K562 (cell line): Measurements from ENCODE around the gene NUDT5. TPM values are rescaled to one million over a fixed set of nuclear protein-coding genes. Genes with fewer than 3 reads are reported as not detected.
A peak's percentile ranks its signal among the peaks of the same experiment; 100 is the strongest.

Experiments
- ATAC-seq: fragments of 200-7000 bp; cut with Tn5 transposase; 3 replicates; pipeline ENCODE4 v1.9.1; 2020; ENCODE audit warnings: moderate library complexity
- BruUV-seq: library from RNA; stranded (reverse); fragments of 400-500 nt; replicated peaks from 2 replicates; lab custom pipeline; 2021; lab: Mats Ljungman, UMichigan
- CTCF ChIA-PET: fragments of 300-600 bp; formaldehyde crosslinking; extraction: SDS; loops from one replicate; lab custom pipeline; 2021; ENCODE audit warnings: low intra/inter-chr PET ratio; lab: Yijun Ruan, JAX
- POLR2A ChIA-PET: fragments of 300-600, 350-650 bp; sonication (Branson Sonifier 250); formaldehyde crosslinking; extraction: SDS; loops from one replicate; lab custom pipeline; 2021; ENCODE audit warnings: antibody characterized with exemption, inconsistent platforms; lab: Yijun Ruan, JAX
- DNase-seq, 4 experiments: peaks; one replicate each; pipeline versions ENCODE4 v3.0.0 to v3.0.0-alpha.2; 2011 to 2018; ENCODE audit warnings: low spot score in 3 of 4, mixed read lengths in 3 of 4; ENCODE audit errors: extremely low read depth in 1 of 4
- FAIRE-seq: peaks from 2 replicates; lab custom pipeline; 2011; peaks lifted over from hg19 to GRCh38; lab: Jason Lieb, UNC
- H2AFZ ChIP-seq: 2 replicates; pipeline ENCODE4 v1.6.0; 2011; ENCODE audit warnings: low read depth, low read length, control low read depth, inconsistent platforms
- H3K27ac ChIP-seq: fragments of 200-600 bp; 3 replicates; pipeline ENCODE4 v1.8.0; 2011; ENCODE audit warnings: low read depth, mild to moderate bottlenecking, control low read depth, inconsistent platforms, low read length, moderate library complexity, mixed read lengths; ENCODE audit errors: extremely low read depth
- H3K27me3 ChIP-seq, 2 experiments: fragments of 300-600 bp in 1 of 2; 2 replicates in 1 of 2; 3 replicates in 1 of 2; pipeline versions ENCODE4 v1.6.0 to v1.8.0; 2011; ENCODE audit warnings: inconsistent platforms in 2 of 2, low read length in 2 of 2, mild to moderate bottlenecking in 1 of 2, mixed read lengths in 1 of 2, moderate library complexity in 1 of 2; ENCODE audit not compliant: control insufficient read depth in 2 of 2, insufficient read depth in 2 of 2
- H3K36me3 ChIP-seq: fragments of 300-600 bp; 3 replicates; pipeline ENCODE4 v1.8.0; 2011; ENCODE audit warnings: mild to moderate bottlenecking, low read length, inconsistent platforms; ENCODE audit not compliant: control insufficient read depth, insufficient read depth
- H3K4me1 ChIP-seq, 2 experiments: fragments of 200-600 bp in 1 of 2; replicated peaks in 1 of 2; 2 replicates in 1 of 2; 3 replicates in 1 of 2; pipeline versions ENCODE4 v1.5.1 to v1.8.0; 2011; ENCODE audit warnings: inconsistent platforms in 2 of 2, low read length in 2 of 2, mild to moderate bottlenecking in 1 of 2, mixed read lengths in 1 of 2, moderate library complexity in 1 of 2; ENCODE audit not compliant: control insufficient read depth in 2 of 2, insufficient read depth in 2 of 2
- H3K4me2 ChIP-seq: 2 replicates; pipeline ENCODE4 v1.6.1; 2011; ENCODE audit warnings: low read length, control low read depth, inconsistent platforms, mixed read lengths; ENCODE audit not compliant: insufficient read depth
- H3K4me3 ChIP-seq: fragments of 200-600 bp; sonication (generic), shearing (Covaris generic); 2 replicates; pipeline ENCODE4 v1.5.1; 2016; ENCODE audit warnings: control low read depth, inconsistent platforms
- H3K79me2 ChIP-seq: fragments of 200-600 bp; 3 replicates; pipeline ENCODE4 v1.8.0; 2011; ENCODE audit warnings: low read length, inconsistent platforms; ENCODE audit not compliant: control insufficient read depth, insufficient read depth
- H3K9ac ChIP-seq, 2 experiments: 2 replicates each; pipeline versions ENCODE4 v1.6.0 to v1.6.1; 2011; ENCODE audit warnings: low read depth in 2 of 2, low read length in 2 of 2, control low read depth in 1 of 2, inconsistent platforms in 1 of 2, mild to moderate bottlenecking in 1 of 2, mixed read lengths in 1 of 2; ENCODE audit not compliant: insufficient read depth in 1 of 2
- H3K9me1 ChIP-seq: one replicate; pipeline ENCODE4 v1.6.0; 2011; ENCODE audit warnings: inconsistent platforms, mild to moderate bottlenecking, low read length, moderate library complexity; ENCODE audit not compliant: control insufficient read depth, insufficient read depth
- H3K9me3 ChIP-seq: replicated peaks from 2 replicates; pipeline ENCODE4 v1.5.1; 2011; ENCODE audit warnings: low read depth, low read length, inconsistent platforms; ENCODE audit not compliant: control insufficient read depth, insufficient read depth
- H4K20me1 ChIP-seq: replicated peaks from 2 replicates; pipeline ENCODE4 v1.6.1; 2011; ENCODE audit warnings: low read length, inconsistent platforms, mixed read lengths; ENCODE audit not compliant: control insufficient read depth, insufficient read depth
- CBX2 ChIP-seq: fragments of 200-600 bp; sonication (generic); IDR thresholded peaks from one replicate; pipeline ENCODE4 v1.6.1; 2012; ENCODE audit warnings: mild to moderate bottlenecking, low read length, inconsistent platforms; ENCODE audit not compliant: insufficient read depth, poor library complexity, severe bottlenecking
- CEBPG ChIP-seq, 3 experiments: fragments of 200-800 bp in 1 of 3; sonication (Bioruptor generic) in 1 of 3; sonication (generic) in 1 of 3; formaldehyde crosslinking in 1 of 3; IDR thresholded peaks in 2 of 3; conservative IDR thresholded peaks in 1 of 3; 2 replicates each; pipeline versions ENCODE4 v1.6.1 to v1.8.0; 2016 to 2022; ENCODE audit warnings: missing compliant biosample characterization in 2 of 3, missing genetic modification characterization in 2 of 3, mild to moderate bottlenecking in 1 of 3, missing genetic modification reagents in 1 of 3
- DLX4 ChIP-seq: fragments of 250-450 bp; sonication (Bioruptor Pico); IDR thresholded peaks from 2 replicates; pipeline ENCODE4 v1.6.1; 2021; ENCODE audit warnings: mild to moderate bottlenecking
- FOXK2 ChIP-seq, 2 experiments: fragments of 450-650 bp; IDR thresholded peaks in 1 of 2; conservative IDR thresholded peaks in 1 of 2; 2 replicates each; pipeline ENCODE4 v1.6.1; 2016; ENCODE audit warnings: low read depth in 2 of 2, mild to moderate bottlenecking in 1 of 2
- PHF20 ChIP-seq: fragments of 450-650 bp; IDR thresholded peaks from 2 replicates; pipeline ENCODE4 v1.6.1; 2018; ENCODE audit not compliant: partially characterized antibody
- PML ChIP-seq: IDR thresholded peaks from 2 replicates; pipeline ENCODE4 v1.6.1; 2012; ENCODE audit warnings: low read length, inconsistent platforms
- POLR3G ChIP-seq: IDR thresholded peaks from 2 replicates; pipeline ENCODE4 v1.6.1; 2011; ENCODE audit not compliant: insufficient read length, insufficient replicate concordance; ENCODE audit errors: extremely low read depth
- PRDM10 ChIP-seq: fragments of 450-650 bp; IDR thresholded peaks from 2 replicates; pipeline ENCODE4 v1.6.1; 2018; ENCODE audit not compliant: partially characterized antibody
- RBM25 ChIP-seq: fragments of 200-400 bp; formaldehyde crosslinking; IDR thresholded peaks from 2 replicates; pipeline ENCODE4 v1.6.1; 2018; ENCODE audit warnings: low read length, low read depth, moderate library complexity; ENCODE audit not compliant: severe bottlenecking
- SIX5 ChIP-seq, 2 experiments: IDR thresholded peaks; 2 replicates each; pipeline ENCODE4 v1.6.1; 2011; ENCODE audit warnings: low read length in 2 of 2, borderline replicate concordance in 1 of 2, low read depth in 1 of 2, mild to moderate bottlenecking in 1 of 2, moderate library complexity in 1 of 2; ENCODE audit not compliant: insufficient read depth in 1 of 2
- SMAD1 ChIP-seq: fragments of 150-350 bp; IDR thresholded peaks from 2 replicates; pipeline ENCODE4 v1.6.1; 2014; ENCODE audit warnings: low read length, low read depth; ENCODE audit not compliant: partially characterized antibody
- TRIM24 ChIP-seq, 2 experiments: fragments of 450-650 bp; IDR thresholded peaks; 2 replicates each; pipeline ENCODE4 v1.6.1; 2016
- U2AF1 ChIP-seq: fragments of 200-400 bp; formaldehyde crosslinking; optimal IDR thresholded peaks from 2 replicates; pipeline ENCODE3; 2017; ENCODE audit warnings: mild to moderate bottlenecking, low read depth, low read length, moderate library complexity
- ZNF280B ChIP-seq: fragments of 250-450 bp; sonication (Bioruptor Pico); IDR thresholded peaks from 2 replicates; pipeline ENCODE4 v1.5.1; 2021; ENCODE audit warnings: mild to moderate bottlenecking
- ZNF3 ChIP-seq: fragments of 250-450 bp; sonication (Bioruptor Pico); IDR thresholded peaks from 2 replicates; pipeline ENCODE4 v1.5.0; 2021; ENCODE audit warnings: mild to moderate bottlenecking, moderate library complexity
- ZNF668 ChIP-seq: fragments of 250-450 bp; sonication (Bioruptor Pico); IDR thresholded peaks from 2 replicates; pipeline ENCODE4 v1.8.0; 2022; ENCODE audit warnings: mild to moderate bottlenecking, inconsistent platforms
- WGBS: fragments of 100-300 bp; shearing (Covaris generic); methylation state at CpG from one replicate; pipeline ENCODE4 v1.1.6; 2016; ENCODE audit warnings: low coverage, mixed read lengths; ENCODE audit not compliant: insufficient coverage; ENCODE audit errors: missing lambda C conversion rate; 5-methylcytosine and 5-hydroxymethylcytosine counted together
- in situ Hi-C: fragments of 300-500 bp; cut with MboI; formaldehyde crosslinking; loops from 4 replicates; pipeline ENCODE4 v1.15.0; 2018; ENCODE audit warnings: inconsistent platforms, mixed read lengths
- intact Hi-C: fragments of 100-400 bp; cut with micrococcal nuclease; formaldehyde crosslinking; loops from 2 replicates; pipeline ENCODE4 v1.14.2; 2022
- polyA plus RNA-seq, 8 experiments: library from polyadenylated mRNA; depleted of rRNA in 4 of 8; stranded (reverse) in 5 of 8; unstranded in 3 of 8; fragments of >200 nt; fragmentation: Nextera tagmentation in 2 of 8; fragmentation: Illumina TruSeq in 1 of 8; extraction: Ambion mirVana in 2 of 8; extraction: Trizol in 1 of 8; gene quantifications; 2 replicates each; pipeline versions ENCODE4 v1.2.1 to v1.2.3, GENCODE V29; 2011 to 2014; ENCODE audit warnings: inconsistent platforms in 1 of 8, missing spikeins in 1 of 8
- total RNA-seq, 7 experiments: library from RNA; depleted of rRNA in 6 of 7; stranded (reverse); fragments of >200 nt in 6 of 7; fragmentation: Illumina TruSeq in 2 of 7; extraction: Trizol in 2 of 7; gene quantifications; 2 replicates each; pipeline versions ENCODE4 v1.2.1 to v1.2.3, GENCODE V29; 2011 to 2021; ENCODE audit warnings: low replicate concordance in 1 of 7

The NUDT5 gene
- total and polyA plus RNA-seq, 9 of the 15 experiments (the other 6 are each of a cell fraction or from before 2014, with no cell fraction given), result 87.7 to 422 (median 186) TPM

- no peaks in the 10 kb centered on the region for H3K9me1 ChIP-seq
- ATAC-seq (no peak), FAIRE-seq (peak; percentile 60), DNase-seq (no peak)
- POLR2A ChIA-PET, result interaction anchor here (1.3 to 1.8 kb wide), 2 partner anchors 12 to 15 kb away, joined by 4 to 11 read pairs; partner anchors contain the start of genes CDC123 and NUDT5
- H2AFZ ChIP-seq, result no peak overlapping the region
- intact Hi-C loops, result no loop called here
- H3K79me2 ChIP-seq, result no peaks in the 10 kb centered on the region
- in situ Hi-C loops, result no loop called here
- no peaks in the 10 kb centered on the region for H3K4me1 ChIP-seq
- peaks cover 80% of the 10 kb centered on the region; the same call in 2 of the 3 replicates for H3K36me3 ChIP-seq
- no peaks in the 10 kb centered on the region for H3K27me3 ChIP-seq
- H3K9ac ChIP-seq, result no peak overlapping the region
- H3K27ac ChIP-seq, result no peak overlapping the region
- no TSS peak for BruUV-seq
- no peaks in the 10 kb centered on the region for H3K9me3 ChIP-seq
- no peak overlapping the region for H3K4me2 ChIP-seq
- WGBS, result 78% methylated on average over 9 of the region's 9 CpGs
- H3K4me3 ChIP-seq, result no peak overlapping the region
- CTCF ChIA-PET, result no interaction called here
- H4K20me1 ChIP-seq, result no peaks in the 10 kb centered on the region
- no peak for TF ChIP-seq PHF20
- TF ChIP-seq SMAD1, result no peak
- TF ChIP-seq ZNF3 (CRISPR knock-in tag), result no peak
- TF ChIP-seq PRDM10, result no peak
- no peak for TF ChIP-seq U2AF1
- TF ChIP-seq TRIM24 (IDR thresholded peaks at IDR 0.05), result no peak
- TF ChIP-seq CBX2, result no peak
- TF ChIP-seq CEBPG (CRISPR knock-in tag; IDR thresholded peaks at IDR 0.05), result no peak
- no peak for TF ChIP-seq CEBPG (tag; conservative IDR thresholded peaks at IDR 0.05 in 1 of 2, IDR thresholded peaks at IDR 0.05 in 1 of 2)
- no peak for TF ChIP-seq ZNF280B (CRISPR knock-in tag)
- TF ChIP-seq RBM25, result no peak
- TF ChIP-seq DLX4 (CRISPR knock-in tag), result no peak
- TF ChIP-seq ZNF668 (CRISPR knock-in tag), result no peak
- no peak for TF ChIP-seq PML
- no peak for TF ChIP-seq FOXK2 (conservative IDR thresholded peaks at IDR 0.05 in 1 of 2, IDR thresholded peaks at IDR 0.05 in 1 of 2; ENCODE audit: low read depth in 2 of 2)
- no peak for TF ChIP-seq SIX5 (IDR thresholded peaks at IDR 0.05; ENCODE audit: borderline replicate concordance in 1 of 2, insufficient read depth in 1 of 2, low read depth in 1 of 2, low read length in 2 of 2)
- TF ChIP-seq POLR3G, result no peak
These were observed 15.3 kb downstream of the NUDT5 start for GRCh38 chr10:12180221-12180974.
